Cardiac muscle cell (in vitro differentiated cells and primary cell): ENCODE data around the gene DENND2A. TPM values are rescaled to one million over a fixed set of nuclear protein-coding genes. Genes with fewer than 3 reads are reported as not detected.

Source experiments
- DNase-seq, 2 donors: peaks; one replicate each; pipeline versions ENCODE4 v3.0.0 to v3.0.0-alpha.2; 2010 to 2017; ENCODE audit warnings: low read depth in 1 of 2, low spot score in 1 of 2
- H3K27ac ChIP-seq: fragments of 200-600 bp; sonication (generic); 2 replicates; pipeline ENCODE4 v1.5.1; 2016
- H3K27me3 ChIP-seq: fragments of 200-600 bp; sonication (generic); 2 replicates; pipeline ENCODE4 v1.6.0; 2016; ENCODE audit warnings: control low read depth
- H3K36me3 ChIP-seq: fragments of 200-600 bp; sonication (generic); 2 replicates; pipeline ENCODE4 v1.5.1; 2016; ENCODE audit warnings: control low read depth
- H3K4me1 ChIP-seq: fragments of 200-600 bp; sonication (generic); 2 replicates; pipeline ENCODE4 v1.8.1; 2017; ENCODE audit warnings: low read depth, mild to moderate bottlenecking, mixed run types
- H3K4me3 ChIP-seq: fragments of 200-600 bp; sonication (generic); 2 replicates; pipeline ENCODE4 v1.5.1; 2016; ENCODE audit warnings: mild to moderate bottlenecking
- H3K9me3 ChIP-seq: fragments of 200-600 bp; sonication (generic); 2 replicates; pipeline ENCODE4 v1.5.1; 2017; ENCODE audit warnings: low read depth, mild to moderate bottlenecking, control low read depth
- CTCF ChIP-seq: IDR thresholded peaks from 2 replicates; pipeline ENCODE4 v1.5.1; 2012; ENCODE audit warnings: low read depth, mild to moderate bottlenecking, low read length
- polyA plus RNA-seq: library from polyadenylated mRNA; unstranded; fragments of >200 nt; fragmentation: Nextera tagmentation; extraction: Ambion mirVana; gene quantifications from 2 replicates; pipeline ENCODE4 v1.2.1, GENCODE V29; 2016
- total RNA-seq: library from RNA; depleted of rRNA; stranded (reverse); fragments of >200 nt; gene quantifications from 2 replicates; pipeline ENCODE4 v1.2.3, GENCODE V29; 2016

Gene DENND2A
- total and polyA plus RNA-seq, 2 experiments from 2014 or later, result 14.0 to 21.7 TPM

GRCh38 chr7:140675726-140676125 is 35.1 kb upstream of the DENND2A start:
- Histone ChIP-seq H3K4me3 (no peak overlapping the region), H3K9me3 (no peaks in the 10 kb centered on the region), H3K27me3 (no peaks in the 10 kb centered on the region), H3K36me3 (peaks cover 4% of the 10 kb centered on the region), H3K27ac (no peak overlapping the region), H3K4me1 (no peaks in the 10 kb centered on the region)
- TF ChIP-seq CTCF, result no peak
- DNase-seq, result no peak

- no peak overlapping the region for H3K27ac ChIP-seq
- peak; percentile 62 for TF ChIP-seq CTCF
- no peaks in the 10 kb centered on the region for H3K9me3 ChIP-seq
- peaks cover 4% of the 10 kb centered on the region for H3K36me3 ChIP-seq
- no peaks in the 10 kb centered on the region for H3K27me3 ChIP-seq
- H3K4me1 ChIP-seq, result no peaks in the 10 kb centered on the region
- DNase-seq, result peak; percentile 60 to 71
- no peak overlapping the region for H3K4me3 ChIP-seq
Measured at GRCh38 chr7:140674899-140675701, 34.5 kb upstream of the DENND2A start.

GRCh38 chr7:140674356-140674800 is 33.8 kb upstream of the DENND2A start:
- H3K4me1 ChIP-seq, result no peaks in the 10 kb centered on the region
- TF ChIP-seq CTCF, result no peak

GRCh38 chr7:140673774-140674155 is 33.2 kb upstream of the DENND2A start:
- H3K27ac ChIP-seq, result no peak overlapping the region
- H3K36me3 ChIP-seq, result no peaks in the 10 kb centered on the region
- no peaks in the 10 kb centered on the region for H3K9me3 ChIP-seq
- H3K27me3 ChIP-seq, result no peaks in the 10 kb centered on the region
- peak overlapping the region; percentile 61 for H3K4me3 ChIP-seq
- TF ChIP-seq CTCF, result no peak
- no peaks in the 10 kb centered on the region for H3K4me1 ChIP-seq
- DNase-seq, result no peak

More at GRCh38 chr7:140674356-140674800, 33.8 kb upstream of the DENND2A start:
- no peak for DNase-seq
- Histone ChIP-seq H3K27ac (no peak overlapping the region), H3K9me3 (no peaks in the 10 kb centered on the region), H3K36me3 (peaks cover 4% of the 10 kb centered on the region), H3K27me3 (no peaks in the 10 kb centered on the region), H3K4me3 (no peak overlapping the region)

- H3K4me1 ChIP-seq, result no peaks in the 10 kb centered on the region
- H3K9me3 ChIP-seq, result no peaks in the 10 kb centered on the region
- no peaks in the 10 kb centered on the region for H3K36me3 ChIP-seq
- peak overlapping the region; percentile 61 for H3K4me3 ChIP-seq
- H3K27me3 ChIP-seq, result no peaks in the 10 kb centered on the region
- H3K27ac ChIP-seq, result no peak overlapping the region
- DNase-seq, result peak in 1 of 2 donors; percentile 68
- peak; percentile 3 for TF ChIP-seq CTCF
Measured at GRCh38 chr7:140673063-140673773, 32.6 kb upstream of the DENND2A start.
